Left ventricle myocardium inferior (tissue), 1 donor: Measurements from ENCODE around the gene PIK3R4. TPM values are rescaled to one million over a fixed set of nuclear protein-coding genes. Genes with fewer than 3 reads are reported as not detected.

Source experiments
- DNase-seq: peaks from one replicate; pipeline ENCODE4 v3.0.0-alpha.2; 2020
- H3K27ac ChIP-seq: fragments of 200-600 bp; replicated peaks from 2 replicates; pipeline ENCODE4 v1.8.0; 2021
- H3K27me3 ChIP-seq: fragments of 200-600 bp; 2 replicates; pipeline ENCODE4 v1.8.0; 2021; ENCODE audit warnings: low read depth
- H3K36me3 ChIP-seq: fragments of 200-600 bp; 2 replicates; pipeline ENCODE4 v1.8.0; 2021
- H3K4me1 ChIP-seq: fragments of 200-600 bp; 2 replicates; pipeline ENCODE4 v1.8.0; 2021
- H3K4me3 ChIP-seq: fragments of 200-600 bp; 2 replicates; pipeline ENCODE4 v1.8.0; 2021; ENCODE audit warnings: mild to moderate bottlenecking, moderate library complexity
- H3K9me3 ChIP-seq: fragments of 200-600 bp; replicated peaks from 2 replicates; pipeline ENCODE4 v1.8.0; 2021
- intact Hi-C: fragments of 100-400 bp; cut with micrococcal nuclease; formaldehyde crosslinking; loops from one replicate; pipeline ENCODE4 v1.11.0; 2022
- total RNA-seq: library from RNA; stranded (reverse); fragmentation: NEBNext Ultra II Directional; extraction: Animal tissue kit (Norgen Biotek cat#: 25700); gene quantifications from one replicate; pipeline ENCODE4 v1.2.1, GENCODE V29; 2021
- TF ChIP-seq, protein P1 (sequence below): fragments of 200-600 bp; IDR thresholded peaks from 2 replicates; pipeline ENCODE4 v1.8.0; 2021; ENCODE audit warnings: antibody characterized with exemption, mild to moderate bottlenecking, borderline replicate concordance
- donor health status: DM: no; HTN: yes; CAD: no; lungs with severe emphysema.

PIK3R4 gene
- total RNA-seq, 1 donor from 2014 or later = 13.8 TPM

DNA sequence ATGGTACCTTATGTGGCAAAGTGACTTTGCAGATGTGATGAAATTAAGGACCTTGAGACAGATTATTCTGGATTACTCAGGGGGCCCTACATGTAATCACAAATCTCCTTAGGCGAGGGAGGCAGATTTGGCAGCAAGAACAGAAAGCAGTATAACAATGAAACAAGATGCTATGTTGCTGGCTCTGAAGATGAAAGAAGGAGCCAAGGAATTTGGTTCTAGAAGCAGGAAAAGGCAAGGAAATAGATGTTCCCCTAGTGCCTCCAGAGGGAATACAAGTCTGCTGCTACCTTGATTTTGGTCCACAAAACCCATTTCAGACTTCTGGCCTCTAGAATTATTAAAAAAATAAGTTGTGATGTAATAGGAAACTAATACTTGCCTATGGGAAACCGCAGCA is 64.5 kb downstream of the PIK3R4 start:
- no peak overlapping the region for H3K4me3 ChIP-seq
- TF ChIP-seq, protein P1, sequence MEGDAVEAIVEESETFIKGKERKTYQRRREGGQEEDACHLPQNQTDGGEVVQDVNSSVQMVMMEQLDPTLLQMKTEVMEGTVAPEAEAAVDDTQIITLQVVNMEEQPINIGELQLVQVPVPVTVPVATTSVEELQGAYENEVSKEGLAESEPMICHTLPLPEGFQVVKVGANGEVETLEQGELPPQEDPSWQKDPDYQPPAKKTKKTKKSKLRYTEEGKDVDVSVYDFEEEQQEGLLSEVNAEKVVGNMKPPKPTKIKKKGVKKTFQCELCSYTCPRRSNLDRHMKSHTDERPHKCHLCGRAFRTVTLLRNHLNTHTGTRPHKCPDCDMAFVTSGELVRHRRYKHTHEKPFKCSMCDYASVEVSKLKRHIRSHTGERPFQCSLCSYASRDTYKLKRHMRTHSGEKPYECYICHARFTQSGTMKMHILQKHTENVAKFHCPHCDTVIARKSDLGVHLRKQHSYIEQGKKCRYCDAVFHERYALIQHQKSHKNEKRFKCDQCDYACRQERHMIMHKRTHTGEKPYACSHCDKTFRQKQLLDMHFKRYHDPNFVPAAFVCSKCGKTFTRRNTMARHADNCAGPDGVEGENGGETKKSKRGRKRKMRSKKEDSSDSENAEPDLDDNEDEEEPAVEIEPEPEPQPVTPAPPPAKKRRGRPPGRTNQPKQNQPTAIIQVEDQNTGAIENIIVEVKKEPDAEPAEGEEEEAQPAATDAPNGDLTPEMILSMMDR = no peak

DNA sequence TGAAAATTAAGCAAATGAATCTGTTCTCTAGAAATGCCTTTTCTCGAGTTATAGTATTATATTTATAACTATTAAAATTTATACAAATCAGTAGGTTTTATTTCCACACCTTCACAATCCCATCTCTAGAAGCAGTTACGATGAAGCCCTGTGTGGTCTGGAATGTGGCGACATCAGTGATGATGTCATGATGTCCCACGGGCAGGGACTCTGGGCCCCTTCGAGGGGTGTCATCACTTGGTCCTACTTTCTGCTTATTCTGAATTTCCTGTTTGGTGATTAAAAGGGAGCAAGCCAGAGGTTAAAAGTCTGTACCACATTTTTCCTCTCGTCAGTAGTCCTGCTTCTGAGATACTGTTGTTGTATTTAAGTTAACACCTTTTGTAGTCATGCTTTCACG is 67.4 kb downstream of the PIK3R4 start:
- no peak overlapping the region for H3K27ac ChIP-seq
- TF ChIP-seq, protein P1 = no peak
- H3K4me1 ChIP-seq = no peaks in the 10 kb centered on the region
- H3K27me3 ChIP-seq = no peaks in the 10 kb centered on the region
- H3K9me3 ChIP-seq = no peaks in the 10 kb centered on the region
- H3K36me3 ChIP-seq = peaks cover 88% of the 10 kb centered on the region
- intact Hi-C loops = no loop called here
- H3K4me3 ChIP-seq = no peak overlapping the region
- DNase-seq = no peak

More for the DNA sequence above, 64.5 kb downstream of the PIK3R4 start:
- intact Hi-C loops = no loop called here
- no peaks in the 10 kb centered on the region for H3K4me1 ChIP-seq
- H3K36me3 ChIP-seq = peaks cover 91% of the 10 kb centered on the region
- H3K27ac ChIP-seq = no peak overlapping the region
- no peaks in the 10 kb centered on the region for H3K9me3 ChIP-seq
- H3K27me3 ChIP-seq = no peaks in the 10 kb centered on the region
- no peak for DNase-seq

DNA sequence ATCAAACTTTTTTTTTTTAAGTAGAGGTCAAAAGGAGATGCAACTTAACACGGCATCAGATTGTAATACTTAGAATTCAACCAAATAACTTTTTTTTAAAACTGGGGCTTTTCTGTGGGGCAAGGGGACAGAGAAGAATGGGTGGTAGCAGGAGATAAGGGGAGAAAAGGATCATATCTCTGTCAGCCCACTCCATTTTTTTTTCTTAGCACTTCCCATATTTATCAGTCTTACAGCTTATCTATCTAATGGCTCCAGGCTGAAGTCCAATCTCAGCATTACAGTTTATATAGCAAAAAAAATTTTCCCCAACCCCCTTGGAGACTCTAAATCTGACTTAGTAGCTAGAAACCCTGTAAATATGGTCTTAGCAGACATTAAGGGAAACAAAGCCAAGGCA is 69.3 kb downstream of the PIK3R4 start:
- no peak overlapping the region for H3K4me3 ChIP-seq
- intact Hi-C loops = no loop called here
- H3K36me3 ChIP-seq = peaks cover 78% of the 10 kb centered on the region

DNA sequence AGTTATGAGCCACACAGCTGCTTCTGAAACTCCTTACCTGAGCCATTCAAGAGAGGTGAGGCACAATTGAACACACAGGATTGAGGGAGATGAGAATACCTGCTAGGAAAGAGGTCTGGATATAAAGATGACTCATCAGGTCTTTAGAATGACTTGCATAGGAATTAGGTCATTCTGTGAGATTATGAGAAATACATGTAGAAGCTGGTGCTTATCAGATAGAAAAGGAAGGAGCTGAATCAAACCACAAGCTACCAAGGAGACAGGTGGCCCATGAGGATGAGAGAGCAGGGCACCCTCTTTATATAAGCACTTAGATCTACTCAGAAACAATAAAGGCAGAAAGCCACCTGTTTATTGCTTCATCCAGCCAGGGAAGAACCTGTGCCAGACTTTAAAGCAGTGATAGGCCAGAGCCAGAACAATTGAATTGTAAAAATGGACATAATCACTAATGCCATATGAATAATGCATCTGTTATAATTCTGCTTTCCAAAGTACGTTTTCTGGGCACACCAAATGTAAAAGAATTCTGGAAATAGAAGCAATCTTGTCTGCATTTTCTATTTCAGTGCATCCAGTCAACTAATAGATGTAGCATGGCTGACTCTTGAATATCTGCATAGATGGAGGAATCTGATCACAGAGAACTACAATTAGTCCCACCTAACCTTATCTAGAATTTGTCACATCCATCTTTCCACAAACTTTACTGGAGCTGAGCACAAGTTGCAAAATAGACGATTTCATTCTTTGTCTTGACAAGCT is 74.9 kb downstream of the PIK3R4 start:
- H3K36me3 ChIP-seq = peaks cover 57% of the 10 kb centered on the region
- TF ChIP-seq, protein P1 = no peak
- H3K27me3 ChIP-seq = no peaks in the 10 kb centered on the region
- intact Hi-C loops = no loop called here
- H3K9me3 ChIP-seq = no peaks in the 10 kb centered on the region
- DNase-seq = no peak
- H3K4me1 ChIP-seq = no peaks in the 10 kb centered on the region
- H3K4me3 ChIP-seq = no peak overlapping the region
- no peak overlapping the region for H3K27ac ChIP-seq

More for the DNA sequence above, 69.3 kb downstream of the PIK3R4 start:
- Histone ChIP-seq H3K9me3 (no peaks in the 10 kb centered on the region), H3K27ac (no peak overlapping the region), H3K4me1 (no peaks in the 10 kb centered on the region), H3K27me3 (no peaks in the 10 kb centered on the region)
- DNase-seq = no peak
- TF ChIP-seq, protein P1 = no peak

GRCh38 chr3:130669740-130670139 is 76.9 kb downstream of the PIK3R4 start:
- Histone ChIP-seq H3K4me1 (no peaks in the 10 kb centered on the region), H3K9me3 (no peaks in the 10 kb centered on the region), H3K4me3 (no peak overlapping the region), H3K27ac (no peak overlapping the region), H3K36me3 (peaks cover 40% of the 10 kb centered on the region), H3K27me3 (no peaks in the 10 kb centered on the region)
- intact Hi-C loops = no loop called here
- TF ChIP-seq, protein P1 = no peak
- DNase-seq = no peak
